GM20431 (cell line): ENCODE measurements around the gene SERINC5.
"Not testable (repeated sequence)": the region's sequence is repeated elsewhere in the genome, so short reads cannot be mapped to it uniquely, and the experiment has no call there.

Experiments
- in situ Hi-C: fragments of 300-500 bp; cut with MseI, MboI; formaldehyde crosslinking; loops from one replicate; pipeline ENCODE4 v1.15.0; 2020; ENCODE audit warnings: low sequenced_read_pairs; ENCODE audit not compliant: unreplicated experiment

Gene SERINC5

DNA sequence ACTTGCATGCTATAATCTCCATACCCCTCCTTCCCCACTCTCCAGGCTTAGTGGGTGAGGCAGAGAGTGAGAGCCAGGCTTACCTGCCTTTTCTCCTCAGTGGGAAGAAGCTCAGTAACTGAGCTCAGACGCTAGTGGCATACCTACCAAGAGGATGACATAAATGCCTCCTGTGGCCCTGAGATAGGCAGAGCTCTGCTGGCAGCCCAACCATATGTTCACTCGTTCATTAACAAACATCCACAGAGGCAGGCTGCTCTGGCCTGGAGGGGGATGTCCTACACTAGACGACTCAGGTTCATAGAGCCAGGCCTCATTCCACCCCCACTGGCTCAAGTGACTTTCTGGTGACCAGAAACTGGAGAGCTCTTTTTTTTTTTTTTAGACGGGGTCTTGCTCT is 139.4 kb downstream of the SERINC5 start:
- in situ Hi-C loops: no loop called here

DNA sequence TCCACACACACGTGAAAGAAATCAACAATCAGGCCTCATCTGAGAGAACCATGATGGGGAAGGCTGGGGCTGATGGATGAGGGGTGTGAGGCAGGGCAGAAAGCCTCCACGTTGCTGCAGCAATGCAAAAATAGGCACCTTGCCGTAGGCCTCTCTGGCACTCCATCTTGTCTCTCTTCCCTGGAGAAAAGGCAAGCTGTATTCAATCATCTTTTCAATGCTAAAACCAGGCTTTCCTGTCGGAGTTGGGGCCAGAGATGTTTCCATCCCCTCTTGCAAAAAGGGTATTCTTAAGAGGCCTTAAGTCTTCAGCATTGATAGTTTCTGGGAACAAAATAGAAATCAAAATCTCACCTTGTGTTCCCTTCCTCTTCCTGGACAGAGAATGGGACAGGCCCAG is 139.8 kb downstream of the SERINC5 start:
- in situ Hi-C loops: no loop called here

DNA sequence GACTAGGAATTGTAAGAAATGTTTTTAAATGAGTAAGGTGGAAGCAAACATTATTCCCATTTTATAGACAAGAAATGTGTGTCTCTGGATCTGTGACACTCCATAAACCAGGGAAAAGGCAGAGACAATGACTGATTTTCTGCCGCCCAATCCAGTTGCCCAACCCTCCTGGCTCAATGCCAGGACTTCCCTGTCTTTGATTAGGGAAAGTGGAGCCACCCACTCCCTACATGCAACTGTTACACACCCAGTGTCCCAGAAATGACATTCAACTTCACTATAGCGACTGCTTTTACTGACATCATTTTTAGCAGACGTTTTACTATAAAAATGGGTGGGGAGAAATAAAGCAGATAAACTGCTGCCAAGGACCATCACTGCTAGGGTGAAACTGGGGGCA is 141.0 kb downstream of the SERINC5 start:
- in situ Hi-C loops: no loop called here

- in situ Hi-C loops: not testable (repeated sequence)
These were observed 144.4 kb downstream of the SERINC5 start for GRCh38 chr5:80111376-80111990.

DNA sequence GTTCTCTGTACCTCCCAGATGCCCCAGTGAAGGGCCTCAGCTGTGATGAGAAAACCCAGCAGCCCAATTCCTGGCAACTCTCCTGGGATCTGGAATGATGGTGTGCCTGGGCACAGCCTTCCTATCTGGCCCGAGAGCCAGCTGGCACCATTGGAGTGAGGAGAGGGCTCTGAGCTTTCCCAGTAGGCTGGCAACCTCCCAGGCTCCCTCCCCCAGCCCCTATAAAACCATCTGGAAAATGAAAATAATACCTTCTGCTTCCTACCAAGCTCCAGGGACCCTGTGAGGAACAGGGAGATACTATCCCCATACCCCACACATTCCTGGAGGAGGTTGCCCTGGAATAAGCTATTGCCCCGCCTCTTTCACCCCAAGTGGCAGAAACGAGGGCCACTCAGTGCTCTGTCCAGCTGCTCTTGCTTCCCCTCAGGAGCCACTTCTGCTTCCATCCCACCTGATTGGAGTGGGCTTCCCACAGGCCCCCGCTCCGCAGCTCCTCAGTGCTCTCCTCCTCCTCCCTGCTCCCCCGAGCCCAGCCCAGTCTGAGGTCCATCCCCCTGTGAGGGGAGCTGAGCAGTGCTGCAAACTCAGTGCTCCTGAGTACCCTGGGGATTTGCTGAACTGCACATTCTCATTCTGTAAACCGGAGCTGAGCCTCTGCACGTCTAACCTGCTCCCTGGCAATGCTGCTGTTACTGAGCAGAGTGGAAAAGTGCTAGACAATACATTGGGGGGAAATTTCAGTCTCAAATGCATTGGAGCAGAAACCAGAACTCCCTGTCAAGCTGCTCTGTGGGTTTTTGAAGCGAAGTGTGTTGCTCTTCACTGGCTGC is 146.0 kb downstream of the SERINC5 start:
- in situ Hi-C loops: no loop called here

DNA sequence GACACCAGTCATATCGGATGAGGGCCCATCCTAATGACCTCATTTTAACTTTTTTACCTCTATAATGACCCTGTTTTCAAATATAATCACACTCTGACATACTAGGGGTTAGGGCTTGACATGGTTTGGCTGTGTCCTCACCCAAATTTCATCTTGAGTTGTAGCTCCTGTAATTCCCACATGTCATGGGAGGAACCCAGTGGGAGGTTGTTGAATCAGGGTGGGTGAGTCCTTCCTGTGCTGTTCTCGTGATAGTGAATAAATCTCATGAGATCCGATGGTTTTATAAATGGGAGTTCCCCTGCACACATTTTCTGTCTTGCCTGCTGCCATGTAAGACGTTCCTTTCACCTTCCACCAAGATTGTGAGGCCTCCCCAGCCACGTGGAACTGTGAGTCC is 148.9 kb downstream of the SERINC5 start:
- in situ Hi-C loops: no loop called here

DNA sequence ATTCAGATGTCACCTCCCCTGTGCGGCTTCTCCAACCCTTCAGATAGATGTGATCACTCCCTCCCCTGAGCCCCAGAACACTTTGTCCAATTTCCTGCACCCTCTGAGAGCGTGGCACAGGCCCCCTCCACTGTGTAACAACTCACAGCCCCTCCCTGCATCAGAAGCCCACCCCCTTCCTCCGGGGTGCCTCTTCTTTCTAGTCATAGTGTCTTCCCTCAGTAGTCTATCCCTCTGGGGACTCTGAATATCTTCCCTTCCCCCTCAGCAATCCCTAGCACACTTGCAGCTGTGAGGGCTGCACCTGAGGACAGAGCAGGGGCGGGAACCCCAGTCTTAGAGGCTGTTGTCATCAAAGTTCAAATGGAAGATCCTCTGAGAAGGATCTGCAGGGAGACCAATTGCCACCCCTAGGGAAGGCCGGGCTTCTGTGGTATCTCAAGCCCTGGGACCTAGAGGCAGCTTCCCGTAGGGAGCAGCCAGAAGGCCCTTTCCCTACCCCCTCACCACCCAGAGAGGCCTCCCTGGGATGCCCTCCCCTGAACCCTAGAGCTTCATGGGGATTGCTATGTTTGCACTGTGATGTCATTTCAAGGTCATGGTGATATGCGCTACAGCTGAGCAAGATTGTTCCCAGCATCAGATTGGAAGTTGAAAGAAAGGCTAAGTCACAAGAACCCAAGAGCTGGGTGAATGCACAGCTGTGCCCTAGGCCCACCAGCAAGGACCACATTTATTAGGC is 150.0 kb downstream of the SERINC5 start:
- in situ Hi-C loops: no loop called here

- in situ Hi-C loops: no loop called here
These were observed 152.5 kb downstream of the SERINC5 start for GRCh38 chr5:80103371-80103770.

DNA sequence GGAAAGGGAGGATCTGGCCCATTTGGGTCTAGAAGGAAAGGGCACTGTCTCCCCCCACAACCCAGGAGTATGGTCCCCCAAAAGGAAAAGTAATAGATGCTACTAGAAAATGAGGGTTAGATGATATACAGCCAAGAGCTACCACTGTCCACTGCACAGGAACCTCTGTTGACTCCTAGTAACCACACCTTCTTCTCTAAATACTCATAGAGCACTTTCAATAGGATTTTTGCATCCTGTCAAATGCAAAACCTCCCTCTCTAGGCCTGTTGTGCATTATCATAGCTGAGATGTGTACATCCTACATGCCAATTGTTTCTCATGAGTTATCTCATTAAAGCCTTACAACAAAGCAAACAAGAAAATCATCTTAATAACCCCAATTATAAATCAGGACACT is 153.9 kb downstream of the SERINC5 start:
- in situ Hi-C loops: no loop called here

DNA sequence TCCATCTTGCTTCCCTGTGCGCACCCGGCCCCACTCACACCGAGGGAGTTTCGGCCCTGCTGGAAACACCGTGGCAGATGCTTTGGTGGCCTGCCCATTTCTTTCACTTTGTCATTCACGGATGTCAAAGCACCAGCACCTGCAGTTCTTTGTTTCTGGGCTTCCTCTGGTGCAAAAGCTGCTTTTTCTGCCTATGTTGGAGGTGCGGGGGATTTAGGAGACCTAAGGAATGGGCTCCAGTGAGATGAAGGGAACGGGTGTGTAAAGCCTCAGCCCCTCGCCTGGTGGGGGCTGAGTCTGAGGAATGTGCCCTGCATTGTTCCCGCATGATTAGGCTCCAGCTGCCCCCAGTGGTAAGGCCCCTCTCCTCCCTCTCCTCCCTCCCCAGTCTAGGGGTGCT is 158.4 kb downstream of the SERINC5 start:
- in situ Hi-C loops: loop anchor here (10.0 kb wide), 1 partner anchor 197 kb away; no protein-coding TSS in a partner anchor

GRCh38 chr5:80094236-80094738 is 161.6 kb downstream of the SERINC5 start:
- in situ Hi-C loops: loop anchor here (10.0 kb wide), 1 partner anchor 201 kb away; no protein-coding TSS in a partner anchor

GRCh38 chr5:80093796-80094195 is 162.1 kb downstream of the SERINC5 start:
- in situ Hi-C loops: loop anchor here (10.0 kb wide), 1 partner anchor 201 kb away; no protein-coding TSS in a partner anchor

DNA sequence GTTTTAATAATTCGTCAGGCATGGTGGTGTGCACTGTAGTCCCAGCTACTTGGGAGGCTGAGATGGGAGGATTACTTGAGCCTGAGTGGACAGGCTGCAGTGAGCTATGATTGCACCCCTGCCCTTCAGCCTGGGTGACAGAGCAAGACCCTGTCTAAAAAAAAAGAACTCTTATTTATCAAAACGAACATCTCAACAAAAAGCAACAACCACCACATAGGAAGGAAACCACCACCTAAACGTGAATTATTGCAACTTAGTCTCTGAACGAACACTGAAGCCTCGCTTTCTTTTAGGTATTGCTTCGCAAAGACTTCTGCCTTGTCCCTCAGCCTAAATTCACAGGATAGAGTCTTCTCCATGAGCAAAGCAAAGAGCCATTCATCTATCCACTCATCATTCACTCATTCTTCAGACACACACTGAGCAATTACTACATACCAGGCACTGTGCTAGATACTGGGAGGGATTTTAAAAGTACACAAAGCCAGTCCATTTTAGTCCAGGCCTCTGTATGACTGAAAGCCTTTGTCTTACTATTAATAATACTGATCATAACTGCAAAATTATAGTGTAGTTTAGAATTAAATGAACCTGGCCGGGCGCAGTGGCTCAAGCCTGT is 163.3 kb downstream of the SERINC5 start:
- in situ Hi-C loops: loop anchor here (10.0 kb wide), 1 partner anchor 202 kb away; no protein-coding TSS in a partner anchor

- in situ Hi-C loops: loop anchor here (10.0 kb wide), 1 partner anchor 203 kb away; no protein-coding TSS in a partner anchor
These were observed 164.1 kb downstream of the SERINC5 start for GRCh38 chr5:80091792-80092192.

DNA sequence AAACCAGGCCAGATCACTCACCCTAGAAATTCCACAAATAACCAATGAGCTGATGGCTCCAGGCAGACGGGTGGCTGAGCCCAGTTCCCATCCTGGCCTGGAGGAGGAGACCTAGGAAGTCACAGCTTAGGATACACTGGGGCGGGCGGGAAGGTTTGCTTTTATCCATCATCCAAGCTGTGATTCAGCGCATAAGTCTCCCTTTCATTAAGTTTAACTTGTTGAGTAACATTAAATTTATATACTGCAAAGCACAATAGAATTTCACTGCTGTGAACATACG is 165.0 kb downstream of the SERINC5 start:
- in situ Hi-C loops: loop anchor here (10.0 kb wide), 1 partner anchor 204 kb away; no protein-coding TSS in a partner anchor

- in situ Hi-C loops: no loop called here
These were observed 172.6 kb downstream of the SERINC5 start for GRCh38 chr5:80083101-80083890.

DNA sequence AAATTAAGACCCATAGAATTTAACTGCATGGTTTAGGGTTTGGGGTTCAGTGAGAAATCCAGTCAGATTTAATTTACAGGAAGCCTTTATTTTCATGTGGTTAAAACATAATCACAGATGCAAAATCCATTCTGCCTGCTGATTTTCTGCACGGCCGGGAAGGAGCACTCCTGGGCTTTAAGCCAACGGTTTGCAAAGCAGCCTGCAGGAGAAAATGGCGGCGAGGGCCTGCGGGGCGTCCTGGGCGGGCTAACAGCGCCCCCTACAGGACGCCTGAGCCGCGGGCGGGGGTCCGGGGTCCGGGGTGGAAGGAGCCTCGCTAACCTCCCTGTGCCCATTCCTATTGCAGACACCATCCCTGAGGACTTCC is 173.1 kb downstream of the SERINC5 start:
- in situ Hi-C loops: no loop called here

- in situ Hi-C loops: no loop called here
These were observed 173.6 kb downstream of the SERINC5 start for GRCh38 chr5:80082281-80082680.

DNA sequence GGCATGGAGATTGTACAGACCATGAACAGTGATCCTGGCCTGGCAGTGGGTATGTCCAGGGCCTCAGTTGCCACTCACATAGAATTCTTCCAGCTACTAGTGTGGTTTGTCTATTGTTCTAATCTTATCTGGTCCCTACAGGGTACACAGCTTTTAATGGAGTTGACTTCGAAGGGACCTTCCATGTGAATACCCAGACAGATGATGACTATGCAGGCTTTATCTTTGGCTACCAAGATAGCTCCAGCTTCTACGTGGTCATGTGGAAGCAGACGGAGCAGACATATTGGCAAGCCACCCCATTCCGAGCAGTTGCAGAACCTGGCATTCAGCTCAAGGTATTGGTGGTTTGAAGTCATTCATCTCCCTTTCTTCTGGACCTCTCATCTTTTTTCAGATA is 176.9 kb downstream of the SERINC5 start:
- in situ Hi-C loops: no loop called here
